ENCODE data around the gene FARP1. TPM values are rescaled to one million over a fixed set of nuclear protein-coding genes. Genes with fewer than 3 reads are reported as not detected.

The FARP1 gene
- total and polyA plus RNA-seq, 2 of the 13 experiments (the other 11 are each of a cell fraction or from before 2014, with no cell fraction given) = 70.6 to 126 TPM

DNA sequence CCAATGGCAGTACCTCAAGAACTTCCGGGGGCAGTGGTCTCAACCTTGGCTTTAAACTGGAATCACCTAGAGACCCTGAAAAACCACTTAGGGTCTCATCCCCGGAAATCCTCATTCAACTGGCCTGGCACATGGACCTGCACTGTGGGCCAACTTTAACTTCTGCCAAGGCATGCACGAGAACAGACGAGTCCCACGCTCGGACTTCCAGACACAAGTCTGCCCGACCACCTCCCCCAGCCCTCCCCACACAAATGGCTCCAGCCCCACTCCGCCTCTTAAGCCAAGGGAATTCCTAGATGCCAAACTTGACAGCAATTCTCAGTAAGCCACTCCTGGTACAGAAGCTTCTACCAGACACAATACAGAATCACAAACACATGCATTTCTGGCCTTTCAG is 320.1 kb downstream of the FARP1 start:
- ChIA-PET POLR2A (no interaction called here), CTCF (ENCODE audit: low intra/inter-chr PET ratio, low total read pairs) (no interaction called here)
- H3K79me2 ChIP-seq (ENCODE audit: insufficient read depth, low read length) = peaks cover 2% of the 10 kb centered on the region
- in situ Hi-C loops (cut with HindIII; ENCODE audit: extremely low pct_ligation_motif_present, low pct_unique_long_range_greater_than_20kb) = loop anchor here (10.0 kb wide), 1 partner anchor 382 kb away; no protein-coding TSS in a partner anchor
- no peak overlapping the region for H3K27ac ChIP-seq (ENCODE audit: extremely low read length, insufficient read depth, low read length)
- no peak overlapping the region for H3K4me2 ChIP-seq (ENCODE audit: low read depth, low read length)
- peaks cover 34 to 86% of the 10 kb centered on the region in 2 experiments for H3K36me3 ChIP-seq (replicated peaks in 1 of 2; ENCODE audit: control insufficient read depth in 1 of 2, insufficient read depth in 2 of 2, low read length in 2 of 2)
- no peaks in the 10 kb centered on the region for H3K9me3 ChIP-seq (ENCODE audit: low read length)
- intact Hi-C loops (cut with micrococcal nuclease; ENCODE audit: unreplicated experiment) = no loop called here
- no peak for TF ChIP-seq ZNF468 (CRISPR knock-in tag; IDR thresholded peaks at IDR 0.05)
- no peak for TF ChIP-seq ZNF780A (CRISPR knock-in tag; IDR thresholded peaks at IDR 0.05)
- TF ChIP-seq, protein P1, sequence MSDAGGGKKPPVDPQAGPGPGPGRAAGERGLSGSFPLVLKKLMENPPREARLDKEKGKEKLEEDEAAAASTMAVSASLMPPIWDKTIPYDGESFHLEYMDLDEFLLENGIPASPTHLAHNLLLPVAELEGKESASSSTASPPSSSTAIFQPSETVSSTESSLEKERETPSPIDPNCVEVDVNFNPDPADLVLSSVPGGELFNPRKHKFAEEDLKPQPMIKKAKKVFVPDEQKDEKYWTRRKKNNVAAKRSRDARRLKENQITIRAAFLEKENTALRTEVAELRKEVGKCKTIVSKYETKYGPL (CRISPR knock-in tag; IDR thresholded peaks at IDR 0.05) = no peak
- TF ChIP-seq, protein P2, sequence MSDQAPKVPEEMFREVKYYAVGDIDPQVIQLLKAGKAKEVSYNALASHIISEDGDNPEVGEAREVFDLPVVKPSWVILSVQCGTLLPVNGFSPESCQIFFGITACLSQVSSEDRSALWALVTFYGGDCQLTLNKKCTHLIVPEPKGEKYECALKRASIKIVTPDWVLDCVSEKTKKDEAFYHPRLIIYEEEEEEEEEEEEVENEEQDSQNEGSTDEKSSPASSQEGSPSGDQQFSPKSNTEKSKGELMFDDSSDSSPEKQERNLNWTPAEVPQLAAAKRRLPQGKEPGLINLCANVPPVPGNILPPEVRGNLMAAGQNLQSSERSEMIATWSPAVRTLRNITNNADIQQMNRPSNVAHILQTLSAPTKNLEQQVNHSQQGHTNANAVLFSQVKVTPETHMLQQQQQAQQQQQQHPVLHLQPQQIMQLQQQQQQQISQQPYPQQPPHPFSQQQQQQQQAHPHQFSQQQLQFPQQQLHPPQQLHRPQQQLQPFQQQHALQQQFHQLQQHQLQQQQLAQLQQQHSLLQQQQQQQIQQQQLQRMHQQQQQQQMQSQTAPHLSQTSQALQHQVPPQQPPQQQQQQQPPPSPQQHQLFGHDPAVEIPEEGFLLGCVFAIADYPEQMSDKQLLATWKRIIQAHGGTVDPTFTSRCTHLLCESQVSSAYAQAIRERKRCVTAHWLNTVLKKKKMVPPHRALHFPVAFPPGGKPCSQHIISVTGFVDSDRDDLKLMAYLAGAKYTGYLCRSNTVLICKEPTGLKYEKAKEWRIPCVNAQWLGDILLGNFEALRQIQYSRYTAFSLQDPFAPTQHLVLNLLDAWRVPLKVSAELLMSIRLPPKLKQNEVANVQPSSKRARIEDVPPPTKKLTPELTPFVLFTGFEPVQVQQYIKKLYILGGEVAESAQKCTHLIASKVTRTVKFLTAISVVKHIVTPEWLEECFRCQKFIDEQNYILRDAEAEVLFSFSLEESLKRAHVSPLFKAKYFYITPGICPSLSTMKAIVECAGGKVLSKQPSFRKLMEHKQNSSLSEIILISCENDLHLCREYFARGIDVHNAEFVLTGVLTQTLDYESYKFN (CRISPR knock-in tag; conservative IDR thresholded peaks at IDR 0.05) = no peak
- H3K27me3 ChIP-seq (ENCODE audit: control insufficient read depth in 1 of 2, insufficient read depth in 2 of 2, low read length in 2 of 2) = no peaks in the 10 kb centered on the region
- no peak overlapping the region for H3K4me3 ChIP-seq (replicated peaks in 1 of 3; ENCODE audit: insufficient read depth in 1 of 3, low read depth in 2 of 3, low read length in 3 of 3)
- H2AFZ ChIP-seq (ENCODE audit: low read length) = no peak overlapping the region
- DNase-seq (ENCODE audit: low spot score) (no peak), FAIRE-seq (no peak), ATAC-seq (no peak)
- peaks cover 14% of the 10 kb centered on the region for H3K4me1 ChIP-seq (ENCODE audit: insufficient read depth, low read length)
- no peak overlapping the region for H3K9ac ChIP-seq (ENCODE audit: insufficient read depth, low read depth, low read length)
- WGBS (ENCODE audit: low lambda C conversion rate) = 100% methylated on average over 5 of the region's 8 CpGs
- peaks cover 16% of the 10 kb centered on the region for H4K20me1 ChIP-seq (ENCODE audit: insufficient read depth, low read length)
- no TSS peak for BruUV-seq (replicated peaks)

All from HepG2 (cell line).